GM21737 (cell line): ENCODE results near the gene THSD4.
"Not testable (repeated sequence)": the region's sequence is repeated elsewhere in the genome, so short reads cannot be mapped to it uniquely, and the experiment has no call there.

Experiments used
- ATAC-seq: cut with Tn5 transposase; IDR thresholded peaks from one replicate; pipeline ENCODE4 v1.9.1; 2021; ENCODE audit warnings: mild to moderate bottlenecking, moderate library complexity; ENCODE audit not compliant: unreplicated experiment

THSD4 gene

DNA sequence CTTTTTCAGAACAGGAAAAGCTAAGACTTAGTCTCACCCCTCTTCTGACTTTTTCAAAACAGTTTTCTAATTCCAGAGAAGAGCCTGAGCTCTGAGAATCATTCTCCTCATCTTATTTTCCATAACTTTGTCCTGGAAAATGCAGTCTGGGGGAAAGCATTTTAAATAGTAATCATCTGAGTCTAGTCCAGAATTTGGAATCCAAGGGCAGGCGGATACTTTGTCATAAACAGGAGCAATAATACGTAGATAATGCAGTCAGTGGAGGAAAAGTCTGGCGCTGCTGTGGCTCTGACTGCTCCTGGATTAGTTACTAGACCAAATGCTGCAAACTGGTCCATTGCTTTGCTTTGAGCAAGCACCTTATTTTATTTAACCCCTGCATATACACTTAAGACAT lies 285.0 kb downstream of the THSD4 start:
- no peak for ATAC-seq

GRCh38 chr15:71401728-71402127 lies 286.5 kb downstream of the THSD4 start:
- ATAC-seq: not testable (repeated sequence)

- ATAC-seq: no peak
These were observed 294.3 kb downstream of the THSD4 start for GRCh38 chr15:71409541-71409940.

DNA sequence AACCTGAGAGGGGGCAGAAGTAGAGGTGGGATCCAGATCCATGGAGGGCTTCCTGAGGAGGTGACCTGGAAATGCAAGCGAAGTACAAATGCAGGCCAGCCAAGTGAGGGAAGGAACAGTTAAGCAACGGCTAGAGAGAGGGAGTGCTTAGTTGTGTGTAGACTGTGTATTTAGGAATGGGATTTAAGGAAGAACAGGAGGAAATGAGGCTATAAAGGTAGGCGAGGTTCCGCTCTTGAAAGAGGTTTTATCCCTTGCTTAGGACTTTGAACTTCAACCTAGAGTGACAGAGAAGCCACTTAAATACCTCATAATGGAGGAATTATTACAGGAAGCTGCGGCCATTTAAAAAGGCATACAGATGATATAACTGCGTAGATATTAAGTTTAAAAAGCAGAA lies 295.1 kb downstream of the THSD4 start:
- ATAC-seq: no peak

DNA sequence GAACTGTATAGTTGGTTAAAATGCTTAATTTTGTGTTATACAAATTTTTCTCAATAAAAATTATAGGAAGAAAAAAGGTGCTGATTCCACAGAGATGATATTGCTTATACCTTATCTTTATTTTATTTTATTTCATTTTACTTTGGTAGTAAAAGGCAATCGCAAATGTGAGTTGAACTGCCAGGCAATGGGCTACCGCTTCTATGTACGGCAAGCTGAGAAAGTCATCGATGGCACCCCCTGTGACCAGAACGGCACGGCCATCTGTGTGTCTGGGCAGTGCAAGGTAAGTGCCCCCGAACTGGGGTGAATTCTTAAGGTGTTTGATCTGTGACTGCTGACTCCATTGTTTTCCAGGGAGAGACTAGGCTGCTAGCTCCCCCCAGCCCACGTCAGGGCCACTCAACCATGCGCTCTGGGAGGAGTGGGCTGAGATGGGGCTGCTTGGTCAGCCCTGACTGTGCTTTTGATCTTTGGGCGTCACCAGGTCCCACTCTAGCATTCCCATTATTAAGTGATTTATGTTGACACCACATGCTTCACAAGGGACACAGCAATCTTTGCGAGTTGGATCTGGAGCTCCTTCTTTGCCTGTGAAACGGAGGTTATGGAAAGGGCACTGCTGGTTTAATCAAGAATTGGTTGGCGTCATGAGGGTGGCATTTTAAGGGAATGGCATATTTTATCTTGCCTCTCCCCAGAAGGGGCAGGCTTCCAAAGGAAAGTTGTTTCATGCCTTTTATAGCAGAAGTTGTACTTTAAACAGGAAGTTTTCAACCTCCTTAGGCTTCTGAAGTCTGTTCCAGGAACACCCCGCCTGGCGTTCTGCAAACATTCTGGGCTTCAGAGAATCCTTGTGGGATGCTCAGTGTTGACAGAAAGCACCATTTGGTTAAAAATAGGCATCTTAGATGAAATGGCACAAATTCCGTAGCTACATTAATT lies 296.5 kb downstream of the THSD4 start:
- ATAC-seq: no peak

- ATAC-seq: no peak
These were observed 298.1 kb downstream of the THSD4 start for GRCh38 chr15:71413419-71413818.

DNA sequence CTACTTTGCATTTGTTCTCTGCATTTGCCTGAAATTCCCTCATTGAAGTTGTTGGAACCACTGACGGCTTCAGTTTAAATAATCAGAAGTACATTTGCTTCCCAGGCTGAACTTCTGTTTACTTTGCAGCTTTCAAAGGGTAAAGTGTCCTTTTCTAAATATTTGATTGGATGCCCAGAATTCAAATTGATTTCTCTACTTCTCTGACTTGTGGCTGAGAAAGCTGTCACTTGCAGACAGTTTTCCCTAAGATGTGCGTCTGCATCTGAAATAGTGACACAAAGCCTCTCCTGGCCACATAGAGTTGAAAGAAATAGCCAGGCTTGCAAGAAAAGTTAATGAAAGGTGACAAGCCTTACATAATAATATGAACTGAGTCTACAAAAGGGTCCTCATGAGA lies 299.6 kb downstream of the THSD4 start:
- no peak for ATAC-seq

DNA sequence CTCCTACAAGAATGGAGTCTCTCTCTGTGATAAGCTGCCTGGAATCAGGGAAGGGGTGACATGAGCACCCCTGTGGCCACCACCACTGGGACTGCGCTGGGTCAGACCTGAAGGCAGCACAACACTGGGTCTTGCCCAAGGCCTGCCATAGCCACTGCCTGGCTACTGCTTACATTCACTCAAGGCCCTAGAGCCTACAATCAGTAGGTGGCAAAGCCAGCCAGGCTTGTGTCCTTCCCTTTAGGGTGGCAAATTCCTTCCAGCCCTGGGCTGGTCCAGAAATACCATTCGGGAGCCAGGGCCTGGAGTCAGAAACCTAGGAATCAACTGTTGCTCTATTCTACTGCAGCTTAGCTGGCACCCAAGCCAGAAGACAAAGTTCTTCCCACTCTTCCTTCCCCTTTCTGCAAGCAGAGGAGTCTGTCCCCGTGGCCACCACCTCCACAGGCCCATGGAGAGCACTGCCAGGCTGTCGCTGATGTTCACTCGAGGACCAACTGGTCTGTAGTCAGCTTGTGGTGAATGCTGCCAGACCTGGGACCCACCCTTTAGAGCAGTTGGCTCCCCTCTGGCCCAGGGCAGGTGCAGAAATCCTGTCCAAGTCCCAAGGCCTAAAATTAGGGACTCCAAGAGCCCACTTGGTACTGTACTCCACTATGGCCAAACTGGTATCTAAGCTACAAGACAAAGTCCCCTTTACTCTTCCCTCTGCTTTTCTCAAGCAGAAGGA lies 307.4 kb downstream of the THSD4 start:
- no peak for ATAC-seq

- ATAC-seq: no peak
These were observed 309.5 kb downstream of the THSD4 start for GRCh38 chr15:71424765-71425164.

GRCh38 chr15:71425388-71425787 lies 310.1 kb downstream of the THSD4 start:
- no peak for ATAC-seq

DNA sequence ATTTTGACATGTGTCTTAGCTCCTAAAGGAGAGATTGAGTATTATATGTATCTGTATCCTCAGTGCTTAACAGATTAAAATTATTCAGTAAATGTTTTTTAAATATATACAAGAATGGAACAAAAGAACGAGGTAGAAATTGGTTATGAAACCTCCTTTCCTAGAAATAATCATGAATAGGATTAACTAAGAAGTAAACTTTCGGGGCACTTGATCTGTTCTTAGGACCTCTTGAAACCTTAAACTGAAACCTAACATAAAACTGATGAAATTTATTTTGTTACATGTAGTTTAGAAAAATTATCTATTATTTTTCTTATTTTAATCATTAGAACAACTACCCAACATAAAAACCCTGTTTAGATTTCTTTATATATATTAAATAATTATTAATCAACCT lies 311.5 kb downstream of the THSD4 start:
- no peak for ATAC-seq

DNA sequence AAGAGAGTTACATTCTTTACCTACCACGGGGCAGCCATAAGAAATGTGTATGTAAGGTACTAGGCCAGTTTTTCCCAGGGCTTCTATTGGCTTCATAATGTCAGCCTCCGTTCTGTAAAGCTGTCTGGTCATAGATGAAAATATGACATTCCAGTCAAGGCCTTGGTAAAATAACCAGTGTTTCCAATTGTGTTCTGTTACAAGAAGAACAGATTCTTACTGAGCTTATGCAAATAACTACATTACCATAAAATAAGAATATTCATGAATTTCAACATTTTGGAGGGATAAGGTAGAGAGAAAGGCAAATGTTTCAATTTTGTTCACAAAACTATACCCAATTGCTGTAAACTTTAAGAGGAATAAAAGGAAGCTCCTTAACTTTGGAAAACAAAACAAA lies 315.5 kb downstream of the THSD4 start:
- ATAC-seq: no peak

GRCh38 chr15:71431343-71432336 lies 316.4 kb downstream of the THSD4 start:
- no peak for ATAC-seq

DNA sequence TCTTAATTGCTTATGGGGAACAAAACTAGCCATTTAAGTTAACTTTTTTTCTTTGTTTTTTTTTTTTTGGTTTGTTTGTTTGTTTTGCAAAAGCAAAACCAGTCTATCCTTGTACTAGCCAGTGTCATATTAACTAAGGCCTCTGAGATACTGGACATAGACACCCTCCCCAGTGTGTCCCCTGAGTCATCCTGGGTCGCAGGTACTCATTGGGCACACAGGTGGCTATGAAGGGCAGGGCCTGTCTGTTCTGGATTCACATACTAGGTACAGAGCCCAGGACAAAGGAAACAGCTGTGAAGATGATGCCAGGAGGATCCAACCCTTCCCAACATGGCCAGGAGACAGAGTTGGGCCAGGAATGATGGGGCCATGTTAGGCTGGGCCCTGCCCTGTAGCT lies 318.1 kb downstream of the THSD4 start:
- no peak for ATAC-seq

- ATAC-seq: no peak
These were observed 319.5 kb downstream of the THSD4 start for GRCh38 chr15:71434774-71435173.

- ATAC-seq: no peak
These were observed 320.3 kb downstream of the THSD4 start for GRCh38 chr15:71435552-71435951.

GRCh38 chr15:71436854-71437253 lies 321.6 kb downstream of the THSD4 start:
- no peak for ATAC-seq

DNA sequence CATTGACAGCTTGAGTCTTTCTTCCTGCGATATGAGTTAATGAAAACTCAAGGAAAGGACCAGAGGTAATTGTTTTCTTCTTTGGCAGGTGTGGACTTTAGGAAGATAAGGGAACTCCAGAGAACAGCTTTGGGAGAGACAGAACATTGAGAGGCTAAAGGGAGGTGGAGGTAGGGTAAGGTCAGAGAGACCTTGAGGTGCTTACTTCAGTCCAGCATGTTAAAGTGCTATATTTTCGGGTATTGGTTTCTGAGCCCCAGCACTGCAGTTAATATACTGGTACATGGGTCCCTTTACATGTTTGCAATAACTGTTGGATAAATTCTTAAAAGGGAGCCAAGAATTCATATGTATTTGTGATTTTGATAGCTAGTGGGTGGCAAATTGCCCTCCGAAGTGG lies 322.1 kb downstream of the THSD4 start:
- ATAC-seq: no peak

GRCh38 chr15:71437919-71438318 lies 322.6 kb downstream of the THSD4 start:
- ATAC-seq: no peak

DNA sequence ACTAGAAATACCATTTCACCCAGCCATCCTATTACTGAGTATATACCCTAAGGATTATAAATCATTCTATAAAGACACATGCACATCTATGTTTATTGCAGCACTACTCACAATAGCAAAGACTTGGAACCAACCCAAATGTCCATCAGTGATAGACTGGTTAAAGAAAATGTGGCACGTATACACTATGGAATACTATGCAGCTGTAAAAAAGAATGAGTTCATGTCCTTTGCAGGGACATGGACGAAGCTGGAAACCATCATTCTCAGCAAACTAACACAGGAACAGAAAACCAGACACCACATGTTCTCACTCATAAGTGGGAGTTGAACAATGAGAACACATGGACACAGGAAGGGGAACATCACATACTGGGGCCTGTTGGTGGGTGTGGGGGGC lies 324.2 kb downstream of the THSD4 start:
- not testable (repeated sequence) for ATAC-seq
